HG02852 (cell line): ENCODE data around the gene PI4KA.
"Not testable (repeated sequence)": the region's sequence is repeated elsewhere in the genome, so short reads cannot be mapped to it uniquely, and the experiment has no call there.

ENCODE experiments used
- ATAC-seq: cut with Tn5 transposase; IDR thresholded peaks from one replicate; pipeline ENCODE4 v1.9.1; 2021; ENCODE audit warnings: mild to moderate bottlenecking, moderate library complexity; ENCODE audit not compliant: unreplicated experiment

Gene PI4KA

DNA sequence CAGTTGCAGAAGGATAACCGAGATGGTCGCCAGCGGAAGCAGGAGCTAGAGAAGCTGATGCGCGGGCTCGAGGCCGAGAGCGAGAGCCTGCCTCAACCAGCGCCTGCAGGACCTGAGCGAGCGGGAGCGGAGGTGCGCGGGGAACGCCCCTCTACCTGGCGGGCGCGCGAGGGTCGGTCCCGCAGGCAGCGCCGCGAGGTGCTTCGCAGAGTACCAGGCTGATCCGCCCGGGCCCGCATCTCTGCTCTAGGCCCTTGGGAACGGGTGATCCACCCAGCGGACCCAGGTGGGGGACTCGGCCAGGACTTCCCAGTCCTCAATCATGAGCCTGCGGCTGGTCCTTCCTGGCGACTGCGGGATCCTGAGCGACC is 156.5 kb downstream of the PI4KA start:
- peak; percentile 16 for ATAC-seq

DNA sequence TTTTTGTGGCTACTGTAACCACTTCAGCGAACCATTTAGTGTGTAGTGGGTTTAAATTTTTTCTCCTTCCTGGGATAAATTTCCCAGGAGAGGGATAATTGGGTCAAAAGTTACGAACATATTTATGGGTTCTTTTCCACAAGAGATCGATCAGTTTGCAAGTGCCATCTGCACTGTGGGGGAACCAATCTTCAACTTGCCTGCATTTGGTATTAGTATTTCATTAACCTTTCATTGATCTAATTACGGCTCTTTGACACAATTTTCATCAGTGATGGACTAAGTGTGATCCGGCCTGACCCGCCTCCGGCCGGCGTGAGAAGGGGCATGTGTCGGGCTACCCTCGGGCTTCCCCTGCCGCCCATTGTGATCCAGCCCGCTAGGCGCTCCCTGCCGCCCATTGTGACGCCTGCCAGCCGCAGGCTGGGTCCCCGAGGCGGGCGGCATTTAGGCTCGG is 156.9 kb downstream of the PI4KA start:
- ATAC-seq, result peak; percentile 4

DNA sequence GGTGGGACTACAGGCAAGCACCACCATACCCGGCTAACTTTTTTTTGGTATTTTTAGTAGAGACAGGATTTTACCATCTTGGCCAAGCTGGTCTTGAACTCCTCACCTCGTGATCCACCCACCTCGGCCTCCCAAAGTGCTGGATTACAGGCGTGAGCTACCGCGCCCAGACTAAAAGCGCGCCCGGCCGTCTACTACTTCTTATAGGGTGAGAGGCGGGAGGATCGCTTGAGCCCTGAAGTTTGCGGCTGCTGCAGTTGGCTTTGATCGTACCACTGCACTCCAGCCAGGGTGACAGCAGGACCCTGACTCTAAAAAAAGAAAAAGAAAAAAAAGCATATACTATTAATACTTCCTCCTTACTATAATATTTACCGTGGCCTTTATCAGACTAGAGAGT is 158.3 kb downstream of the PI4KA start:
- ATAC-seq, result not testable (repeated sequence)

- not testable (repeated sequence) for ATAC-seq
These were observed 158.8 kb downstream of the PI4KA start for GRCh38 chr22:20699856-20700255.

- not testable (repeated sequence) for ATAC-seq
These were observed 161.0 kb downstream of the PI4KA start for GRCh38 chr22:20697481-20698113.

DNA sequence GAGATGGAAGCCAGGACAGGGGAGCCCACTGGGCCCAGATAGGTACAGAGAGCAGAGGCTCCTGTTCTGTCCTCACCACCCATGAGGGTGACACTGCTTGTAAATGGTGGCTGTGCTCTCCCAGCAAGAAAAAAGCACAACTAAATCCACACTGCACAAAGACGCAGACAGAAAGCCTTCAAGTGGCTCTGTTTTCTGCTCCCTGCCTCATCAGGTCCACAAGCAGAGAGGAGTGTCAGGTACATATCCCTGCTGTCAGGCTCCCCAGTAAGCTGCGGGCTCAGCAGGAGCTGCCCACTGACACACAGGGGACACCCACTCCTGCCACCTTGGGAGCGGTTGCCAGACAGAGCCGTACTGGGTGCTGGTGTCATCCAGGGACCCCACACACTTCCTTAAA is 162.6 kb downstream of the PI4KA start:
- ATAC-seq, result not testable (repeated sequence)

GRCh38 chr22:20695205-20695604 is 163.4 kb downstream of the PI4KA start:
- ATAC-seq, result not testable (repeated sequence)

GRCh38 chr22:20694256-20694655 is 164.4 kb downstream of the PI4KA start:
- ATAC-seq, result not testable (repeated sequence)

DNA sequence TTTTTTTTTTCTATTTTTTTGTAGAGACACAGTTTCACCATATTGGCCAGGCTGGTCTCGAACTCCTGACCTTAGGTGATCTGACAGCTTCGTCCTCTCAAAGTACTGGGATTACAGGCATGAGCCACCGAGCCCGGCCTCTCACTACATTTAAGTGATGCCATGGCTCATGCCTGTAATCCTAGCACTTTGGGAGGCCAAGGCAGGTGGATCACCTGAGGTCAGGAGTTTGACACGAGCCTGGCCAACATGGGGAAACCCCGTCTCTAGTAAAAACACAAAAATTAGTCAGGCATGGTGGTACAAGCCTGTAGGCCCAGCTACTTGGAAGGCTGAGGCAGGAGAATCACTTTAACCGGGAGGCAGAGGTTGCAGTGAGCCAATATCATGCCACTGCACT is 165.7 kb downstream of the PI4KA start:
- ATAC-seq, result not testable (repeated sequence)

- ATAC-seq, result not testable (repeated sequence)
These were observed 167.9 kb downstream of the PI4KA start for GRCh38 chr22:20690586-20691317.

- not testable (repeated sequence) for ATAC-seq
These were observed 171.0 kb downstream of the PI4KA start for GRCh38 chr22:20687356-20688172.

GRCh38 chr22:20685764-20686163 is 172.8 kb downstream of the PI4KA start:
- not testable (repeated sequence) for ATAC-seq

GRCh38 chr22:20678792-20679435 is 179.7 kb downstream of the PI4KA start:
- not testable (repeated sequence) for ATAC-seq

DNA sequence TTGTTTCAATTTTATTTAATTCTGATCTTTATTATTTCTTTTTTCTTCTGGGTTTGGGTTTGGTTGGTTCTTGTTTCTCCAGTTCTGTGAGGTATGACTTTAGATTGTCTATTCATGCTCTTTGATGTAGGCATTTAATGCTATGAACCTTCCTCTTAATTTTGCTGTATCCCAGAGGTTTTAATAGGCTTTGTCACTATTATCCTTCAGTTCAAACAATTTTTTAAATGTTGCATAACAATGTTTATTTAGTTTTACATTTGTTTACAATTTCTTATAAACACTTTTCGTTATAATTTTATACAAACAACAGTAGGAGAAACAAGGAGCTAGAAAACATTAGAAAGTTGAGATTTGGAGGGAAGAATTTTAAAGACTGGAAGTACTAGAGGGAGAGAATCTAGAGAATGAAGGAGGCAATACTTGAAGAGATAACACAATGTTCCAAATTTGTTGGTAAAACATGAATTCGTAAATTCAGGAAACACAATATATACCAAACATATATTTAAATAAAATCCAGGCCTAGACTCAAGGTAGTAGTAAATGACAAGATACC is 180.8 kb downstream of the PI4KA start:
- no peak for ATAC-seq

GRCh38 chr22:20675613-20676012 is 183.0 kb downstream of the PI4KA start:
- ATAC-seq, result not testable (repeated sequence)

- ATAC-seq, result no peak
These were observed 183.6 kb downstream of the PI4KA start for GRCh38 chr22:20674998-20675397.

- ATAC-seq, result no peak
These were observed 185.1 kb downstream of the PI4KA start for GRCh38 chr22:20673295-20674195.

DNA sequence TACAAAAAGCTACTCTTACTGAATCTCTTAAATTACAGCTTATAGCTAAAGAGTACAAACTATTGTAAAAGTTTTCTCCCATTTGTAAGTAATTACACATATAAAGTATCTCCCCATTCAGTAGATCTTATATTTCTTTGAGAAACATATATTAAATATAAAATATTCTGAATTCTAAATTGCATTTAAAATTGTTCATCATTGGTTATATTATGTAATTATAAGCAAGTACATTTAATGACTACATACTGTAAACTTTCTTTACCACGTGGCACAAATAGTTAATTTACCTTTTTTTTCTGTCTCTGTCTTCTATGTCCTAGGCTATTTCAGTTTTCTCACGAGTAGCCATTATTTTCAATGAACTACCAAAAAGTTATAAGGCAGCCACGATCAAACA is 185.9 kb downstream of the PI4KA start:
- ATAC-seq, result no peak

DNA sequence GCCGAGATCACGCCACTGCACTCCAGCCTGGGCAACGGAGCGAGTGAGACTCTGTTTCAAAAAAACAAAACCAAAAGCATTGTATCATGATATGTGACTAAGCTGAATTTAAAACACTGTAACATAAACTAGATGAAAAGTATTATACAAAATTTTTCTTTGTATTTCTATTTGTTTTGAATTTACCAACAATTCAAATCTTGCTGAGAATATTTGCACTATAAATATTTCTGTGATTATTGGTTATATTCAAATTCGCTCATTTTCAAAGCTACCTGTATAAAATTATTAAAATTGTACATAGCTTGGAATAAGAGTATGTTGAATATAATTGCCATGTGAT is 186.6 kb downstream of the PI4KA start:
- no peak for ATAC-seq
